Endothelial cell of umbilical vein (primary cell): ENCODE results near the gene GLTP. TPM values are rescaled to one million over a fixed set of nuclear protein-coding genes. Genes with fewer than 3 reads are reported as not detected.

Experiments
- BruUV-seq: library from RNA; stranded (reverse); fragments of 400-500 nt; replicated peaks from 2 replicates; lab custom pipeline; 2021; lab: Mats Ljungman, UMichigan
- CTCF ChIA-PET: fragments of 300-600, 350-600 bp; sonication (Branson Sonifier 250); formaldehyde crosslinking; loops from one replicate; lab custom pipeline; 2021; ENCODE audit warnings: antibody characterized with exemption, inconsistent platforms; lab: Charles Lee
- POLR2A ChIA-PET: fragments of 300-600, 350-600 bp; sonication (Branson Sonifier 250); formaldehyde crosslinking; loops from one replicate; lab custom pipeline; 2021; ENCODE audit warnings: antibody characterized with exemption, inconsistent platforms; lab: Charles Lee
- DNase-seq: peaks from one replicate; pipeline ENCODE4 v3.0.0-alpha.2; 2011; ENCODE audit warnings: low read depth, low spot score
- FAIRE-seq: peaks from 2 replicates; lab custom pipeline; 2011; peaks lifted over from hg19 to GRCh38; lab: Jason Lieb, UNC
- H2AFZ ChIP-seq: 2 replicates; pipeline ENCODE4 v1.6.0; 2012; ENCODE audit warnings: low read depth, low read length, control low read depth, inconsistent platforms
- H3K27ac ChIP-seq: 2 replicates; pipeline ENCODE4 v1.5.1; 2011; ENCODE audit warnings: low read depth, mild to moderate bottlenecking, control low read depth, low read length, moderate library complexity; ENCODE audit not compliant: insufficient read depth
- H3K27me3 ChIP-seq, 2 experiments: 2 replicates each; pipeline versions ENCODE4 v1.6.0 to v1.6.1; 2011; ENCODE audit warnings: low read length in 2 of 2, mixed read lengths in 1 of 2; ENCODE audit not compliant: control insufficient read depth in 2 of 2, insufficient read depth in 2 of 2
- H3K36me3 ChIP-seq, 2 experiments: 2 replicates in 1 of 2; 3 replicates in 1 of 2; pipeline ENCODE4 v1.5.1; 2011; ENCODE audit warnings: low read length in 2 of 2, mild to moderate bottlenecking in 1 of 2, moderate library complexity in 1 of 2; ENCODE audit not compliant: control insufficient read depth in 2 of 2, insufficient read depth in 2 of 2; ENCODE audit errors: extremely low read depth in 1 of 2
- H3K4me1 ChIP-seq: 3 replicates; pipeline ENCODE4 v1.5.1; 2011; ENCODE audit warnings: mild to moderate bottlenecking, low read length; ENCODE audit not compliant: control insufficient read depth, insufficient read depth; ENCODE audit errors: extremely low read depth
- H3K4me2 ChIP-seq: 2 replicates; pipeline ENCODE4 v1.6.1; 2011; ENCODE audit warnings: low read length, control low read depth, mixed read lengths; ENCODE audit not compliant: insufficient read depth
- H3K4me3 ChIP-seq, 3 experiments: fragments of 200-600 bp in 1 of 3; sonication (generic), shearing (Covaris generic) in 1 of 3; replicated peaks in 1 of 3; 2 replicates each; pipeline ENCODE4 v1.5.1; 2011 to 2016; ENCODE audit warnings: control low read depth in 3 of 3, low read length in 3 of 3, mild to moderate bottlenecking in 2 of 3, inconsistent platforms in 1 of 3, low read depth in 1 of 3, moderate library complexity in 1 of 3; ENCODE audit not compliant: insufficient read depth in 1 of 3
- H3K79me2 ChIP-seq: 2 replicates; pipeline ENCODE4 v1.6.0; 2012; ENCODE audit warnings: low read length, inconsistent platforms; ENCODE audit not compliant: control insufficient read depth, insufficient read depth
- H3K9ac ChIP-seq: replicated peaks from 2 replicates; pipeline ENCODE3; 2011; ENCODE audit warnings: low read length, control low read depth; ENCODE audit not compliant: insufficient read depth; ENCODE audit errors: extremely low read depth
- H3K9me1 ChIP-seq: replicated peaks from 3 replicates; pipeline ENCODE4 v1.6.0; 2011; ENCODE audit warnings: mild to moderate bottlenecking, low read length; ENCODE audit not compliant: control insufficient read depth, insufficient read depth; ENCODE audit errors: extremely low read depth
- H3K9me3 ChIP-seq: replicated peaks from 2 replicates; pipeline ENCODE4 v1.5.1; 2012; ENCODE audit warnings: low read length, inconsistent platforms; ENCODE audit not compliant: control insufficient read depth, insufficient read depth
- H4K20me1 ChIP-seq: replicated peaks from 2 replicates; pipeline ENCODE3; 2011; ENCODE audit warnings: mild to moderate bottlenecking, low read length; ENCODE audit not compliant: control insufficient read depth, insufficient read depth; ENCODE audit errors: extremely low read depth
- EZH2 ChIP-seq: IDR thresholded peaks from 2 replicates; pipeline ENCODE4 v1.6.1; 2012; ENCODE audit warnings: borderline replicate concordance, low read depth, mild to moderate bottlenecking, moderate library complexity, low read length, inconsistent platforms; ENCODE audit not compliant: severe bottlenecking
- FOS ChIP-seq: IDR thresholded peaks from 2 replicates; pipeline ENCODE4 v1.6.1; 2011; ENCODE audit warnings: mild to moderate bottlenecking, low read length, moderate library complexity, borderline replicate concordance; ENCODE audit not compliant: insufficient read depth
- GATA2 ChIP-seq: IDR thresholded peaks from 2 replicates; pipeline ENCODE4 v1.7.0; 2011; ENCODE audit warnings: low read depth, mild to moderate bottlenecking, moderate library complexity, mixed read lengths, low read length; ENCODE audit not compliant: insufficient read length, insufficient read depth
- JUN ChIP-seq: IDR thresholded peaks from 2 replicates; pipeline ENCODE4 v1.6.1; 2011; ENCODE audit warnings: borderline replicate concordance, low read depth; ENCODE audit not compliant: insufficient read length, insufficient read depth
- dilution Hi-C: fragments of 300-500 bp; cut with MboI; formaldehyde crosslinking; loops from one replicate; pipeline ENCODE4 v1.15.0; 2019; ENCODE audit warnings: low sequenced_read_pairs; ENCODE audit not compliant: extremely low pct_ligation_motif_present
- intact Hi-C: fragments of 100-400 bp; cut with micrococcal nuclease; formaldehyde crosslinking; loops from one replicate; pipeline ENCODE4 v1.10.0; 2022
- polyA plus RNA-seq, 4 experiments: library from polyadenylated mRNA; depleted of rRNA in 3 of 4; stranded (reverse) in 3 of 4; unstranded in 1 of 4; fragments of >200 nt; gene quantifications; 2 replicates each; pipeline versions ENCODE4 v1.2.1 to v1.2.3, GENCODE V29; 2011 to 2012; ENCODE audit warnings: missing spikeins in 1 of 4
- total RNA-seq: library from RNA; stranded (reverse); gene quantifications from 2 replicates; pipeline ENCODE4 v1.2.3, GENCODE V29; 2021
- TF ChIP-seq, protein P1 (sequence below): IDR thresholded peaks from 2 replicates; pipeline ENCODE4 v1.6.1; 2011; ENCODE audit not compliant: insufficient read depth, insufficient read length
- TF ChIP-seq, protein P2 (sequence below), 2 donors: IDR thresholded peaks; 1 replicate in 1 of 2; 2 replicates in 1 of 2; pipeline ENCODE4 v1.5.1; 2011; ENCODE audit warnings: low read length in 2 of 2, mild to moderate bottlenecking in 2 of 2, moderate library complexity in 2 of 2, control low read depth in 1 of 2, inconsistent platforms in 1 of 2, low read depth in 1 of 2; ENCODE audit not compliant: insufficient read depth in 1 of 2; ENCODE audit errors: extremely low read depth in 1 of 2

Gene GLTP
- total and polyA plus RNA-seq, 2 donors (not counting 3 experiments of a cell fraction or from before 2014, with no cell fraction given), result 21.5 to 46.6 TPM

DNA sequence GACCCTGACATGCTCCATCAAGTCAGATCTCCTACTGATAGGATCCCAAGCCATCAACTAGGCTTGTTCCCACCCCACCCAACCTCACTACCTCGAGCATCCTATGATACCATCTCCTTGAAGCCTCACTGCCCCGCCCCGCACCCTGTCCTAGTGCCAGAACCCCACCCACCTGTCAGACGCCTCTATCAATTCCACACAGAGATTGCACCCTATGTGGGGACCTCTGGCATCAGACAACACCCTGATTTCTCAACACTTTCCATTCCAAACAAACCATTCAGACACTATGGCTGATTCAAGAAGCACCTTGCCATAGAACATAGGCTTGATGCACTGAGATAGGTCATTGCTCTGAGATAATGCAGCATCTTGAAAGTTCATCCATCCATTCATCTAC, 3.1 kb upstream of the GLTP start:
- Histone ChIP-seq H3K27me3 (no peaks in the 10 kb centered on the region), H3K4me2 (no peak overlapping the region), H3K36me3 (no peaks in the 10 kb centered on the region), H3K4me1 (peaks cover 25% of the 10 kb centered on the region), H3K9me3 (no peaks in the 10 kb centered on the region), H3K9me1 (no peaks in the 10 kb centered on the region), H3K27ac (no peak overlapping the region), H3K79me2 (peaks cover 13% of the 10 kb centered on the region), H2AFZ (no peak overlapping the region), H3K4me3 (no peak overlapping the region), H4K20me1 (no peaks in the 10 kb centered on the region), H3K9ac (no peak overlapping the region)
- BruUV-seq, result no TSS peak
- no peak for FAIRE-seq
- TF ChIP-seq, protein P1, sequence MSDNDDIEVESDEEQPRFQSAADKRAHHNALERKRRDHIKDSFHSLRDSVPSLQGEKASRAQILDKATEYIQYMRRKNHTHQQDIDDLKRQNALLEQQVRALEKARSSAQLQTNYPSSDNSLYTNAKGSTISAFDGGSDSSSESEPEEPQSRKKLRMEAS, result no peak
- TF ChIP-seq EZH2 (no peak), GATA2 (no peak), FOS (no peak), JUN (no peak)
- TF ChIP-seq, protein P2, sequence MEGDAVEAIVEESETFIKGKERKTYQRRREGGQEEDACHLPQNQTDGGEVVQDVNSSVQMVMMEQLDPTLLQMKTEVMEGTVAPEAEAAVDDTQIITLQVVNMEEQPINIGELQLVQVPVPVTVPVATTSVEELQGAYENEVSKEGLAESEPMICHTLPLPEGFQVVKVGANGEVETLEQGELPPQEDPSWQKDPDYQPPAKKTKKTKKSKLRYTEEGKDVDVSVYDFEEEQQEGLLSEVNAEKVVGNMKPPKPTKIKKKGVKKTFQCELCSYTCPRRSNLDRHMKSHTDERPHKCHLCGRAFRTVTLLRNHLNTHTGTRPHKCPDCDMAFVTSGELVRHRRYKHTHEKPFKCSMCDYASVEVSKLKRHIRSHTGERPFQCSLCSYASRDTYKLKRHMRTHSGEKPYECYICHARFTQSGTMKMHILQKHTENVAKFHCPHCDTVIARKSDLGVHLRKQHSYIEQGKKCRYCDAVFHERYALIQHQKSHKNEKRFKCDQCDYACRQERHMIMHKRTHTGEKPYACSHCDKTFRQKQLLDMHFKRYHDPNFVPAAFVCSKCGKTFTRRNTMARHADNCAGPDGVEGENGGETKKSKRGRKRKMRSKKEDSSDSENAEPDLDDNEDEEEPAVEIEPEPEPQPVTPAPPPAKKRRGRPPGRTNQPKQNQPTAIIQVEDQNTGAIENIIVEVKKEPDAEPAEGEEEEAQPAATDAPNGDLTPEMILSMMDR (IDR thresholded peaks at IDR 0.05; ENCODE audit: extremely low read depth in 1 of 2, insufficient read depth in 1 of 2, low read depth in 1 of 2, low read length in 2 of 2), result no peak
- no peak for DNase-seq
- dilution Hi-C loops (no loop called here), intact Hi-C loops (no loop called here)
- POLR2A ChIA-PET, result no interaction called here
- CTCF ChIA-PET, result no interaction called here
